CD4-positive, alpha-beta T cell (primary cell): ENCODE results near the gene ROBO2. TPM values are rescaled to one million over a fixed set of nuclear protein-coding genes. Genes with fewer than 3 reads are reported as not detected.

Source experiments
- ATAC-seq: fragments of 200-7000 bp; cut with Tn5 transposase; one replicate; pipeline ENCODE4 v1.10.0; 2022; ENCODE audit warnings: mild to moderate bottlenecking; ENCODE audit not compliant: poor library complexity
- CTCF ChIA-PET: fragments of 350-600 bp; sonication (Branson Sonifier 250); formaldehyde crosslinking; loops from one replicate; lab custom pipeline; 2021; ENCODE audit warnings: antibody characterized with exemption, inconsistent platforms; lab: Charles Lee
- POLR2A ChIA-PET: fragments of 350-600 bp; sonication (Branson Sonifier 250); formaldehyde crosslinking; loops from one replicate; lab custom pipeline; 2021; ENCODE audit warnings: antibody characterized with exemption, inconsistent platforms; lab: Charles Lee
- DNase-seq, 14 experiments: peaks; one replicate each; pipeline ENCODE4 v3.0.0-alpha.2; 2013 to 2020; ENCODE audit warnings: mixed read lengths in 2 of 14
- H3K27ac ChIP-seq, 2 donors: one replicate each; pipeline versions ENCODE4 v1.5.1 to v1.7.0; 2013; ENCODE audit warnings: low read length in 2 of 2, low read depth in 1 of 2, mild to moderate bottlenecking in 1 of 2
- H3K27me3 ChIP-seq, 2 experiments: 1 replicate in 1 of 2; 2 replicates in 1 of 2; pipeline versions ENCODE4 v1.6.1 to v1.7.0; 2013; ENCODE audit warnings: low read length in 2 of 2, control low read depth in 1 of 2, mild to moderate bottlenecking in 1 of 2, moderate library complexity in 1 of 2; ENCODE audit not compliant: insufficient read depth in 2 of 2, control insufficient read depth in 1 of 2
- H3K36me3 ChIP-seq: one replicate; pipeline ENCODE4 v1.6.1; 2013; ENCODE audit warnings: low read length, control low read depth; ENCODE audit not compliant: insufficient read depth
- H3K4me1 ChIP-seq: one replicate; pipeline ENCODE4 v1.6.1; 2013; ENCODE audit warnings: low read length, control low read depth; ENCODE audit not compliant: insufficient read depth
- H3K4me3 ChIP-seq: one replicate; pipeline ENCODE4 v1.5.1; 2013; ENCODE audit warnings: mild to moderate bottlenecking, low read length, moderate library complexity
- H3K9me3 ChIP-seq, 2 experiments: 1 replicate in 1 of 2; 2 replicates in 1 of 2; pipeline versions ENCODE4 v1.6.1 to v1.7.0; 2013; ENCODE audit warnings: low read length in 2 of 2, mild to moderate bottlenecking in 2 of 2, control low read depth in 1 of 2, moderate library complexity in 1 of 2; ENCODE audit not compliant: control insufficient read depth in 1 of 2, insufficient read depth in 1 of 2
- H3K27ac Mint-ChIP-seq: one replicate; pipeline ENCODE4 v1.8.0; 2020; ENCODE audit warnings: mixed read lengths
- H3K27me3 Mint-ChIP-seq: one replicate; pipeline ENCODE4 v1.8.0; 2021; ENCODE audit warnings: mixed read lengths
- H3K36me3 Mint-ChIP-seq: one replicate; pipeline ENCODE4 v1.8.0; 2021; ENCODE audit warnings: low read depth, mixed read lengths
- H3K4me1 Mint-ChIP-seq: one replicate; pipeline ENCODE4 v1.8.0; 2021; ENCODE audit warnings: low read depth, mixed read lengths
- H3K4me3 Mint-ChIP-seq: one replicate; pipeline ENCODE4 v1.8.0; 2020; ENCODE audit warnings: mild to moderate bottlenecking, mixed read lengths
- H3K9me3 Mint-ChIP-seq: one replicate; pipeline ENCODE4 v1.8.0; 2020; ENCODE audit warnings: mixed read lengths
- intact Hi-C, 2 experiments: fragments of 100-400 bp; cut with DNase I in 1 of 2; cut with micrococcal nuclease in 1 of 2; formaldehyde crosslinking; loops; one replicate each; pipeline versions ENCODE4 v1.15.1 to v1.9.0; 2023 to 2025; cut with DNase I, micrococcal nuclease
- total RNA-seq, 174 experiments: library from RNA in 2 of 174; stranded (reverse) in 2 of 174; gene quantifications; one replicate each; pipeline ENCODE4 v1.2.3 and lab custom pipeline; 2021 to 2026
- TF ChIP-seq, protein P1 (sequence below): fragments of 200-600 bp; IDR thresholded peaks from one replicate; pipeline ENCODE4 v1.8.0; 2022; ENCODE audit warnings: antibody characterized with exemption, mild to moderate bottlenecking

The ROBO2 gene
- total RNA-seq, 2 experiments from 2014 or later: not detected

DNA sequence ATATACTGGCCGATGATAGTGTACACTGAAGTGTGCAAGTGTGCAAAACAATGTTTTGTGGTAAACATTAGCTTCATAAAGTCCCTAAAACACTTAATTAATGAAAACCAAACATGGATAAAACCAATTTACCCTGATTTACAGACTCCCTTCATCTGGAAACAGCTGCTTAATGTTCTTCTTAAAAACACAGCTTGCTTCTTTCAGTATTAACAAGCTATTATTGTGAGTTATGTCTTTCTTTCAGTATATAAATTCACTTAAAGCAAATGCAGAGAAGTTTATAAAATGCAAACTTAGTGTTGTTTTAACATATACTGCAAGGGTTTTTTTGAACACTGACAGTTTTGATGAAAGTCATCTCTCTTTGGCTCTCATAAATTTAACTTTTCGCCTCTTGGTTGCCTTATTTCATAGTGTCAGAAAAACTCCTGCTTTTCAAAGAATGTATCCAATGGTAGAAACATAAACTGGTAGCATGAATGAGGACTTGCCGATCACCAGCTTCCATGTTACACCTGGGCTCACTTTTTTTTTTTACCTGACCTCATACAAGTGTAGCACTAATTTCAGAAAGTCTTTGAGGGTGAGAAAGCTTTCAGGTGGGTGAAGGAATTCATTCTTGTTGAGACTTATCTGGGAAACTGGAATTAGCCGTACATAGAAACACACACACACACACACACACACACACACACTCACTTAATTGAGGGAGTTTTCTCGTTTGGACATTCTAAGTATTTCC lies 532.2 kb downstream of the ROBO2 start:
- ATAC-seq: no peak
- Mint-ChIP-seq H3K27me3 (no peaks in the 10 kb centered on the region), H3K36me3 (no peaks in the 10 kb centered on the region), H3K9me3 (peaks cover 15% of the 10 kb centered on the region), H3K4me3 (no peak overlapping the region), H3K27ac (no peak overlapping the region), H3K4me1 (no peaks in the 10 kb centered on the region)
- POLR2A ChIA-PET: no interaction called here
- no peak for DNase-seq
- H3K4me3 ChIP-seq: no peak overlapping the region
- CTCF ChIA-PET: no interaction called here
- no peaks in the 10 kb centered on the region for H3K9me3 ChIP-seq
- no peak overlapping the region for H3K27ac ChIP-seq
- no peaks in the 10 kb centered on the region for H3K4me1 ChIP-seq
- intact Hi-C loops: no loop called here
- H3K27me3 ChIP-seq: no peaks in the 10 kb centered on the region
- TF ChIP-seq, protein P1, sequence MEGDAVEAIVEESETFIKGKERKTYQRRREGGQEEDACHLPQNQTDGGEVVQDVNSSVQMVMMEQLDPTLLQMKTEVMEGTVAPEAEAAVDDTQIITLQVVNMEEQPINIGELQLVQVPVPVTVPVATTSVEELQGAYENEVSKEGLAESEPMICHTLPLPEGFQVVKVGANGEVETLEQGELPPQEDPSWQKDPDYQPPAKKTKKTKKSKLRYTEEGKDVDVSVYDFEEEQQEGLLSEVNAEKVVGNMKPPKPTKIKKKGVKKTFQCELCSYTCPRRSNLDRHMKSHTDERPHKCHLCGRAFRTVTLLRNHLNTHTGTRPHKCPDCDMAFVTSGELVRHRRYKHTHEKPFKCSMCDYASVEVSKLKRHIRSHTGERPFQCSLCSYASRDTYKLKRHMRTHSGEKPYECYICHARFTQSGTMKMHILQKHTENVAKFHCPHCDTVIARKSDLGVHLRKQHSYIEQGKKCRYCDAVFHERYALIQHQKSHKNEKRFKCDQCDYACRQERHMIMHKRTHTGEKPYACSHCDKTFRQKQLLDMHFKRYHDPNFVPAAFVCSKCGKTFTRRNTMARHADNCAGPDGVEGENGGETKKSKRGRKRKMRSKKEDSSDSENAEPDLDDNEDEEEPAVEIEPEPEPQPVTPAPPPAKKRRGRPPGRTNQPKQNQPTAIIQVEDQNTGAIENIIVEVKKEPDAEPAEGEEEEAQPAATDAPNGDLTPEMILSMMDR: no peak
- no peaks in the 10 kb centered on the region for H3K36me3 ChIP-seq

DNA sequence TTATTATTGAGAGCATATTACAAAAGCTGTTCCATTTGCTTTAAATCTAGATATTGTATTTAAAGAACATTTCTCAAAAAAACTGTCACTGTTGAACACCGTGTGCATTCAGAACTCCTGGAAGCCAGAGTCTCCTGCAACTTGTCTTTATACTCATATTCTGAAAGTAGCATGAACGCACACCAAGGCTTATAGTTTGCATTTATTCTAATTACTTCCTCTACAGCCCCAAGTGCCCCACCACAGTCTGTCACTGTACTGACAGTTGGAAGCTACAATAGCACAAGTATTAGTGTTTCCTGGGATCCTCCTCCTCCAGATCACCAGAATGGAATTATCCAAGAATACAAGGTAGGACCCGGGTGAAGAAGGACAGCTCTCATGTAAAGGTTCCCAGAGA lies 537.4 kb downstream of the ROBO2 start:
- ChIA-PET POLR2A (no interaction called here), CTCF (no interaction called here)
- H3K36me3 Mint-ChIP-seq: no peaks in the 10 kb centered on the region
- ATAC-seq: no peak
- no peaks in the 10 kb centered on the region for H3K9me3 ChIP-seq
- no peak overlapping the region for H3K27ac Mint-ChIP-seq
- H3K4me3 ChIP-seq: no peak overlapping the region
- no peak overlapping the region for H3K4me3 Mint-ChIP-seq
- no peaks in the 10 kb centered on the region for H3K36me3 ChIP-seq
- no peaks in the 10 kb centered on the region for H3K4me1 Mint-ChIP-seq
- DNase-seq: no peak
- H3K27ac ChIP-seq: no peak overlapping the region
- H3K9me3 Mint-ChIP-seq: peaks cover 13% of the 10 kb centered on the region
- TF ChIP-seq, protein P1: no peak
- no peaks in the 10 kb centered on the region for H3K27me3 Mint-ChIP-seq
- H3K27me3 ChIP-seq: no peaks in the 10 kb centered on the region
- no peaks in the 10 kb centered on the region for H3K4me1 ChIP-seq
- intact Hi-C loops: no loop called here

DNA sequence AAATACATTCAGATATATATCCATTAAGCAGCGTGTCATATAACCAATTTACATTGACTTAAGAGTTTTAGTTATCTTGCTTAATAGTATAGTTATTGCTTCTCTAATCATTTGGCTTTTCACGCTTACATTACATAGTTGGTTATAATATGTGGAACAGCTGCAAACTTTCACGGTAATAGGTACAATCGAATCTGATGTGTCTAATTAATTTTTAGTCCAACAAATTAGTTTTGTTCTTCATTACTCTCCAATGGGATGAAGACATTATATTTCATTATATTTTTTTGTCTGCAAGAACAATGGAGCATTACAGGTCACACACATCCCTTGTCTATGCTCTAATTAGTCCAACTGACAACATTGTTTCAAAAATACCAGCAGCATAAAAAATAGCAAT lies 546.3 kb downstream of the ROBO2 start:
- Histone ChIP-seq H3K27me3 (no peaks in the 10 kb centered on the region), H3K4me3 (no peak overlapping the region), H3K27ac (no peak overlapping the region), H3K36me3 (no peaks in the 10 kb centered on the region), H3K4me1 (no peaks in the 10 kb centered on the region), H3K9me3 (peaks cover 0 to 6% of the 10 kb centered on the region in 2 experiments)
- TF ChIP-seq, protein P1: no peak
- Mint-ChIP-seq H3K27ac (no peak overlapping the region), H3K9me3 (peaks cover 9% of the 10 kb centered on the region), H3K27me3 (no peaks in the 10 kb centered on the region), H3K4me1 (no peaks in the 10 kb centered on the region), H3K36me3 (no peaks in the 10 kb centered on the region), H3K4me3 (no peak overlapping the region)
- intact Hi-C loops: no loop called here
- CTCF ChIA-PET: no interaction called here
- no peak for DNase-seq
- POLR2A ChIA-PET: no interaction called here
- ATAC-seq: no peak
